ENCODE data around the gene WDR27.
A peak's percentile ranks its signal among the peaks of the same experiment; 100 is the strongest.
"Not testable (repeated sequence)": the region's sequence is repeated elsewhere in the genome, so short reads cannot be mapped to it uniquely, and the experiment has no call there.

Gene WDR27

DNA sequence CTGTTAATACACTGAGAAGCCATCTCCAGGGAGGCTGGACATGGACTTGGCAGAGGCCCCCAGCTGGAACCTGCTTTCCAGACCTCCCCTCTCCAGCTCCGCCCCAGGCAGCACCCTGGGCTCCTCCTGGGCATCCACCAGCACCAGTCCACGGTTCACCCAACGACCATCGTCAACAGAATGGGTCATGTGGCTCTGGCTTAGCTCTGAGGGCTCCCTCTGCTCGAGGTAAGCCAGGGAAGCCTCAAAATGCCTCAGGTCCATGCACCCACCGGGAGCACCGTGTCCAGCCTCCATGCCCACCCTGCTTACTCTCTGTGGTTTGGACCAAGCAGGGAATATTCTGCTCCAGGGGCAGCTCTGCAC, 40.5 kb downstream of the WDR27 start:
- no peak for DNase-seq (ENCODE audit: low read depth)

GRCh38 chr6:169660751-169661390, 41.0 kb downstream of the WDR27 start:
- no peak for DNase-seq (ENCODE audit: low read depth)

- no peak for DNase-seq (ENCODE audit: low read depth)
Measured at GRCh38 chr6:169659820-169660610, 41.8 kb downstream of the WDR27 start.

DNA sequence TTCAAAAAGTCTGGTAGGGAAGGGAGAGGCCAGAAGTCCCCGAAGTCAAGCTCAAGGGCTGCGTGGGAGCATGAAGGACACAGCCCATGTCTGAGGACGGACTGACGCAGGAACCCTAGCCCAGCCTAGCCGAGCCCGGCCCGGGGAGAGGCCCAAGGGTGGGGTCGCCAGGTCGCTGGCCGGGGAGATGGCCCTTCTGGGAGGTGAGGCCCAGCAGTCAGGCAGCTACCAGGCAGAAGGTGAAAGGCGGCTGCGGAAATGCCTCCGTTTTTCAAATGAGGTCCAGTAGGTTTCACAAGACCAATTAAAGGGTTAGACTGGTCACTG, 44.6 kb downstream of the WDR27 start:
- no peak for DNase-seq (ENCODE audit: low read depth)

DNA sequence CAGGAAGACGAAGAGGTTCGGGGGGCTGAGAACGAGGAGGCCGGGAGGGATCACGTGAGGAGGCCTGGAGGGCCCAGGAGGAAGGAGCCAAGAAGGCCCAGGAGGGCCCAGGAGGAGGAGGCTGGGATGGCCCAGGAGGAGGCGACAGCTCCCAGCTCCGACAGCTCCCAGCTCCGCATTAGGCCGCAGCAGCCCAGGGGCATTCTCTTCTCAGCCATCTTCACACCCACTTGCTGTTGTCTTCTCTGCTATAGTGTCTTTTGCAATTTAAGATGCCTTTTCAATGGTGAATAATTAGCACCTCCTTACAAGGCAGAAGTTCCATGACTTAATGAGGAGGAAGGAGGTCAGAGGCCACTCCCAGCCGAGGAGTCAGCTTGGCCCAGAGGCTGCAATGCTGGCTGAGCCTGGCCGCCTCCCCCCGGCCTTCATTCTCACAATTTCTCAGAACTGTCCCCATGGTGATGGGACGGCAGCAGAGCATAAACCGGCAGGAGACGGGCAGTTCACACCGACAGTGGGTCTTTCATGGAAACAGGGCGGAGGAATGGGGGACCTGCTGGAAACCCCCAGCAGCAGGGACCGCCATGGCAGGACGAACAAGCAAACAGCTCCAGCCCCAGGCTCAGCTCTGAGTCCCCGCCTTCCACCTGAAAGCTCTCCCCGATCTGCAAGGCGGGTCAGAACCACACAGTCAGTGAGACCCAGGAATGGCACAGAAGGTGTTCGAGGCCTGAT, 45.1 kb downstream of the WDR27 start:
- DNase-seq (ENCODE audit: low read depth), result no peak

DNA sequence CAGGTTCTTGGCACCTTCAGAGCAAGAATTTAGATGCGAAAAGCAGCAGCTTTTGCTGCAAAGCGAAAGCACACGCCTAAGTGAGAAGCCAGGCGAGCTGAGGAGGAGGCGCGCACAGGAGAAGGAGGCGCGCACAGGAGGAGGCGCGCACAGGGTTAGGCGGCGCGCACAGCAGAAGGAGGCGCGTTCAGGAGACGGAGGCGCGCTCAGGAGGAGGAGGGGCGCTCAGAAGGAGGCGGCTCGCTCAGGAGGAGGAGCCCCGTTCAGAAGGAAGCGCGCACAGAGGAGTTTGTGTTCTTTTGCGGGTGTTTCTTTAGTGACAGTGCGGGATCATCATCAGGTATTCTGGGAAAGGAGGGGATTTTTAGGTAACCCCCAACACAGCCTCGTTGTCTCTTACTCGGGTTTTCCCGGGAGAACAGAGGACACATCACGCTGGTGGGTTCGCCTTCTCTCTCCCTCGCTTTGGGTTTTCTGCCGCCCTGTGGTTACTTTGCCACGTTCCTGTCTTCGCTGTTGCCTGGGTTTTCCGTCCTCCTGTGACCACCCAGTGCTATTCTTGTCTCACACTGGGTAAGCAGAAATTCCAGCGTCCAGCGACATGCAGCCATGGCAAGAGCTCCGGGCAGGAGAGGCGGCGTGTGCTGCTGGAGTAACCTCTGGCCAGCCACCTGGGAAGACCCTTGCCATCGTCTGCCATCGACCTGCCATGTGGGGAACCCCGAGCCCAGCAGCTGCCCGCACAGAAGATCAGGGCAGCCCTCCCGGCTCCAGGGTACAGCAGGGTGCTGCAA, 47.0 kb downstream of the WDR27 start:
- peak; percentile 78 for DNase-seq (ENCODE audit: low read depth)

DNA sequence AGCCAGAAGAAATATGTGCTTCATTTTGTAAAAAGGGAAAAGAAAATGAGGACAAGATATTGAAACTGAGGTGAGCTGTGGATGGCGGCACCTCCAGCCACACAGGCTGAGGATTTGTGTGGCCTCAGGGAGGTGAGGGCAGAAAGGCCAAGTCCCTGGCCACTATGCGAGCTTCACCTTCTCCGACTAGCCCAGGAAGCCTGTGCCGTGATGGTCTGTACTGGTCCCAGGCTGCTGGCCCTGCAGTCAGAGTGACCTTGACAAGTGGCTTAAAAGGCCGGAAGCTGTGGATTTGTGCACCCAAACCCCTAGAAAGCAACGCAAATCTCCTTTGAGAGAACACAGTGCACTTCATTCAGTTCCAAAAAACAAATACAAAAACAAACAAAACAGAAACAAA, 48.1 kb downstream of the WDR27 start:
- no peak for DNase-seq (ENCODE audit: low read depth)

DNA sequence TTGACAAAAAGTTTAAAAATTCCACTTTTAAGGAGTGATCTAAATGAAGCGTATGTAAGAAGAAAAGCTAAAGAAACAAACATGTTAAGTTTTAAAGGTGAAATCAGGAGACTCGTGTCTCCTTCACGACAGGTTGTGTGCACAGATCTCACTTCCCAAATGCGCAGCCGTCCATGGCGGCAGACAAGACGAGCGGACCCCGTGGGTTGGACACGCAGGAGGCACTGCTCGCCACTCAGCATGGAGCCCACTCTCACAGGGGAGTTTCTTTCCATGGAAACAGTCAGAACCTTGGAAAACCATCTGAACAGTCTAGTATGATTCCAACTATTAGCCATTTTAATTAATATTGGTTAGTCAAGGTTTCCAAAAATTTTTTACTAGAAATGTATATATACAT, 48.9 kb downstream of the WDR27 start:
- DNase-seq (ENCODE audit: low read depth), result no peak

GRCh38 chr6:169651498-169651897, 50.3 kb downstream of the WDR27 start:
- no peak for DNase-seq (ENCODE audit: low read depth)

- no peak for DNase-seq (ENCODE audit: low read depth)
Measured at GRCh38 chr6:169650959-169651292, 50.9 kb downstream of the WDR27 start.

DNA sequence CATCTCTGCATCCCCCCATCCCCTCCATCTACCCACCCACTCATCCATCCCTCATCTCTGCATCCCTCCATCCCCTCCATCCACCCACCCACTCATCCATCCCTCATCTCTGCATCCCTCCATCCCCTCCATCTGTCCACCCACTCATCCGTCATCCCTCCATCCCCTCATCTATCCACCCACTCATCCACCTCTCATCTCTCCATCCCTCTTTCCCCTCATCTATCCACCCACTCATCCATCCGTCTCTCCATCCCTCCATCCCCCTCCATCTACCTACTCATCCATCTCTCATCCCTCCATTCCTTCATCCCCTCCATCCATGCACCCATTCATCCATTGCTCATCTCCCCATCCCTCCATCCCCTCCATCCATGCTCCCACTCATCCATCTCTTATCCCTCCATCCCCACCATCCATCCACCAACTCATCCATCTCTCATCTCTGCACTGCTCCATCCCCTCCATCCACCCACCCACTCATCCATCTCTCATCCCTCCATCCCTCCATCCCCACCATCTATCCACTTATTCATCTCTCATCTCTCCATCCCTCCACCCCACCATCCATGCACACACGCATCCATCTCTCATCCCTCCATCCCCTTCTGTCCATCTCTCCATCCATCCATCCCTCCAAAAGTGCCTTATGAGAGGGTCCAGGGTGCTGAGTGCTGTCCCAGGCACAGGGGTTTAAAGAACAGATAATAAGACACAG, 51.4 kb downstream of the WDR27 start:
- no peak for DNase-seq (ENCODE audit: low read depth)

- no peak for DNase-seq (ENCODE audit: low read depth)
Measured at GRCh38 chr6:169648617-169649016, 53.2 kb downstream of the WDR27 start.

DNA sequence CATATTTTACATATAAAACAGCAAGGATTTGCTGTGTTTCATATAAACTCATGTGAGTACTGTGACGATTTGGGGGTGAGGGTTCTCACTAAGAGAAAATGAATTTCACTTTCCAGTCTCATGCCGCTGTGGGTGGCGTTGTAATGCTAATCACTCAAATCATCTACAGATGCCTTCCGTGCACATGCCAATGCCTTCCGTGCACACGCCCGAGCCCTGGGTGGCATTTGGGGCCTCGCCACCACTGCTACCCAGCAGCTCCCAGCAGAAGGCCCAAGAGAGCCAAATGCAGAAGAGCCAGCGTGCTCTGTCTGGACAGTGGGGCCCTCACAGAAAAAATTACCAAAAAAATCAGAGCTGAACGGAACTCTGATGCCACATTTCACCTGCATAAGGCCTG, 53.7 kb downstream of the WDR27 start:
- DNase-seq (ENCODE audit: low read depth), result no peak

GRCh38 chr6:169647637-169648036, 54.2 kb downstream of the WDR27 start:
- DNase-seq (ENCODE audit: low read depth), result no peak

- no peak for DNase-seq (ENCODE audit: low read depth)
Measured at GRCh38 chr6:169646906-169647567, 54.8 kb downstream of the WDR27 start.

DNA sequence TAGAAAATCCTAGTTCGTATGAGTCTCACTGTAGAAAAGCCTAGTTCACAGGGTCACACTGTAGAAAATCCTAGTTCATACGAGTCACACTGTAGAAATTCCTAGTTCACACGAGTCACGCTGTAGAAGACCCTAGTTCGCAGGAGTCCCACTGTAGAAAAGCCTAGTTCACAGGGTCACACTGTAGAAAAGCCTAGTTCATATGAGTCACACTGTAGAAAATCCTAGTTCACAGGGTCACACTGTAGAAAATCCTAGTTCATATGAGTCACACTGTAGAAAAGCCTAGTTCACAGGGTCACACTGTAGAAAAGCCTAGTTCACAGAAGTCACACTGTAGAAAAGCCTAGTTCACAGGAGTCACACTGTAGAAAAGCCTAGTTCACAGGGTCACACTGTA, 56.4 kb downstream of the WDR27 start:
- DNase-seq (ENCODE audit: low read depth), result not testable (repeated sequence)

DNA sequence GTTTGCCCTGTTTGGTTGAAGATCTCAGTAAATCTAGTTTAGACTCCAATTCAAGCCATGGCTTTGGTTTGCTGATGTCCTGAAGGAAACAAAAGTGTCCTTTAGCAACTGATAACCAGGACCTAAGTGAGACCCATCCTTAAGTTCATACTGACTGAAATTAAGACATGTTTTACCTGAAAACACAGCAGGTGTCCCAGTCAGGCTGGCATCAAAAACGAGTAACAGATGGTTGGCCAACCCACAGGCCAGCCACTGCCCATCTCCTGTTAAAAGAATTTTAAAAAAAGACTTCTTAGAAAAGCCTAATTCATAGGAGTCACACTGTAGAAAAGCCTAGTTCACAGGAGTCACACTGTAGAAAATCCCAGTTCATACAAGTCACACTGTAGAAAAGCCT, 58.3 kb downstream of the WDR27 start:
- DNase-seq (ENCODE audit: low read depth), result no peak

DNA sequence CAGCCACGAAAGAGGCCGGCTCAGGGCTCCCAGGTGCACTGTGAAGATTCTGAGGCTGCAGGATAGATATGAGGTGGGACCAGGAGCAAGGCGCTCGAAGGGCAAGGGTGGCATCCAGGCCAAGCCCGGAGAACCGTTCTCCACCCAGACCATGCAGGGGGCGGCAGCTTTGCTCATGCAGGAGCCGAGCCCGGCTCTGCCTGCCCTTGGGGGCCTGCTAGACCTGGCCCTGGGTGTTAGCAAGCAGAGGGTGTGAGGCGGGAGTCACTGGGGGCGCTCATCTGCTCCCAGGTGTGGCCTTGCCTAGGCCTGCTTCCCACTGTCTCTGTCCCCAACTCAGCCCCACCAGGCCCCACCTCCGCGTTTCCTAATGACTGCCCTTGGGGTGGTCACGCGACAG, 59.4 kb downstream of the WDR27 start:
- DNase-seq (ENCODE audit: low read depth), result no peak

- no peak for DNase-seq (ENCODE audit: low read depth)
Measured at GRCh38 chr6:169641461-169642085, 60.3 kb downstream of the WDR27 start.

DNA sequence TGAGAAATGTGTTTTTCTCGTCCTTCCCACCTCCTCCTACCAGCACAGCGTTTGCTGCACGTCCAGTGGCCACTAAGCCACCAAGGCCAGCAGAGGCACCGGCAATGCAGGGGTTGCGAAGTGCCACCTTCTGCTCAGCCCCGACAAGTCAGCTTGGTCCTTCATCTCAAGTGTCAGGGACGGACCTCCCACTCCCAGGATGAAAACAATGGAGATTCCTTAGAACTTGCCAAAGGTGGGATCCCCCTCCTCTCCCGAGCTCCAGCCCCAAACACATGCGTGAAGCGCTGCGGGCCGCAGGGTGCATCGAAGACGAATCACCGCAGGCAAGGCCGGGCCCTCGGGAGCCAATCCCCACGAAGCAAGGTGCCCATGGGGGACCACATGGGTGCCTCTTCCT, 60.8 kb downstream of the WDR27 start:
- no peak for DNase-seq (ENCODE audit: low read depth)

GRCh38 chr6:169640351-169640852, 61.4 kb downstream of the WDR27 start:
- DNase-seq (ENCODE audit: low read depth), result no peak

All from ELR (cell line).